Measurements from ENCODE around the gene TMC8.

DNA sequence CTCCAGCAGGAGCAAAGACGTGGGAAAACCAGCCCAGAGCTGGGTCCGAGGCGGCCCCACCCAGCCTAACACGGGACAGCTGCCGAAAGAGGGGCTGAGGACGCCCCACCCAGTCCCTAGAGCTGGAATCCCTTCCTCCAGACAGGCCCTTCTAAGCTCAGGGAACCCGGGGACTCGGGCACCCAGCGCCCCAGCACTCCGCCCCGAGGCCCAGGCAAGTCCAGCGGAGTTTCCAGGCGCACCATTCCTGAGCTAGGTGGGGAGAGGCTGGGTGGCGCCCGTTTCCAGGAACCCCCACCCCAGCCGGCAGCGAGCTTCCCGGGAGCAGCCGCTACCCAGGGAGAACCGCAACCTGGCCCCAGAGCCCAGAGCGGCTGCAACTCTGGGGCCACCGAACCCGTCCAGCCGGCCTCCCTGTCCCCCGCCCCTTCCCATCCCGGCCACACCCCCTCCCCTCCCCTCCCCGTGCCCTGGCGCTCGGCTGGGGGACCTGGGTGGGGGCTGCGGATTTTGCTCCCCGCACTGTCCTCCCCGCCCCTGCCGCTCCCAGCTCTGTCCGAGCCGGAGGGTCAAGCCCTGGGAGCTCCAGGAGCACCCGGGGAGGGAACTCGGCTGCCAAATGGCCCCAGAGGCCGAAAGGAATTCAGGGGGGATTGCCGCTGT lies 2.6 kb upstream of the TMC8 start:
- TF ChIP-seq GABPA (IDR thresholded peaks at IDR 0.05; ENCODE audit: borderline replicate concordance, insufficient read depth, low read length) (no peak), POLR2AphosphoS5 (IDR thresholded peaks at IDR 0.05; ENCODE audit: low read depth, low read length) (no peak), SUZ12 (IDR thresholded peaks at IDR 0.05; ENCODE audit: low read length) (no peak), CTBP2 (IDR thresholded peaks at IDR 0.05; ENCODE audit: borderline replicate concordance, insufficient read depth, insufficient read length, low read length) (no peak), POLR2A (IDR thresholded peaks at IDR 0.05; ENCODE audit: control extremely low read depth in 1 of 2, low read depth in 2 of 2, low read length in 2 of 2) (no peak), KDM1A (IDR thresholded peaks at IDR 0.05; ENCODE audit: borderline replicate concordance, low read length) (no peak), EZH2 (IDR thresholded peaks at IDR 0.05; ENCODE audit: low read depth, low read length, severe bottlenecking) (no peak)
- TF ChIP-seq, protein P1, sequence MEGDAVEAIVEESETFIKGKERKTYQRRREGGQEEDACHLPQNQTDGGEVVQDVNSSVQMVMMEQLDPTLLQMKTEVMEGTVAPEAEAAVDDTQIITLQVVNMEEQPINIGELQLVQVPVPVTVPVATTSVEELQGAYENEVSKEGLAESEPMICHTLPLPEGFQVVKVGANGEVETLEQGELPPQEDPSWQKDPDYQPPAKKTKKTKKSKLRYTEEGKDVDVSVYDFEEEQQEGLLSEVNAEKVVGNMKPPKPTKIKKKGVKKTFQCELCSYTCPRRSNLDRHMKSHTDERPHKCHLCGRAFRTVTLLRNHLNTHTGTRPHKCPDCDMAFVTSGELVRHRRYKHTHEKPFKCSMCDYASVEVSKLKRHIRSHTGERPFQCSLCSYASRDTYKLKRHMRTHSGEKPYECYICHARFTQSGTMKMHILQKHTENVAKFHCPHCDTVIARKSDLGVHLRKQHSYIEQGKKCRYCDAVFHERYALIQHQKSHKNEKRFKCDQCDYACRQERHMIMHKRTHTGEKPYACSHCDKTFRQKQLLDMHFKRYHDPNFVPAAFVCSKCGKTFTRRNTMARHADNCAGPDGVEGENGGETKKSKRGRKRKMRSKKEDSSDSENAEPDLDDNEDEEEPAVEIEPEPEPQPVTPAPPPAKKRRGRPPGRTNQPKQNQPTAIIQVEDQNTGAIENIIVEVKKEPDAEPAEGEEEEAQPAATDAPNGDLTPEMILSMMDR (IDR thresholded peaks at IDR 0.05; ENCODE audit: control extremely low read depth in 1 of 3, insufficient read depth in 1 of 3, low read depth in 1 of 3, low read length in 3 of 3), result no peak

All from H1 (cell line).